Fibroblast of lung (primary cell): ENCODE measurements around the gene CDH12.
"Not testable (repeated sequence)": the region's sequence is repeated elsewhere in the genome, so short reads cannot be mapped to it uniquely, and the experiment has no call there.

Experiments
- EZH2 ChIP-seq: IDR thresholded peaks from 2 replicates; pipeline ENCODE4 v1.5.1; 2012; ENCODE audit warnings: low read length, control low read depth, mild to moderate bottlenecking; ENCODE audit errors: missing control alignments
- TF ChIP-seq, protein P1 (sequence below), 2 donors: IDR thresholded peaks in 1 of 2; conservative IDR thresholded peaks in 1 of 2; 1 replicate in 1 of 2; 2 replicates in 1 of 2; pipeline ENCODE4 v1.5.1; 2011 to 2012; ENCODE audit warnings: low read length in 2 of 2, control low read depth in 1 of 2, inconsistent platforms in 1 of 2, low read depth in 1 of 2, mild to moderate bottlenecking in 1 of 2

DNA sequence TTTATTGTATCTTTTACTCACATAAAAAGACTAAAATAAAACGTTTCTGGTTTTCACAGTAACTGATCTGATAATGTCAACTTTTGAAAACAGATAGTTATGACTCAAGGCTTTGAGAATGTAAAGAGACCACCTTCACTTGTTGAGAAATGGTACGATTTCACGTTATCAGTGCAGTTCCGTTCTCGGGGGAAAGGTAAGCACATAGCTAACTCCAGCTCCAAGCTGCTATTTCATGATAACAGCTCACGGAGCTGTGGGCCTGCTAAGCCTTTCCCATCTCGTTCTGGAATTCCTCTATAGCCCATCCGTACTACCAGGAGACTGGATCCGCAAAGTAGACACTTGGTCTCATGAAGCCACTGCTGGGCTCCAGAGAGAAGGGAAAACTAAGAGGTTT, 701.3 kb downstream of the CDH12 start:
- TF ChIP-seq EZH2 = not testable (repeated sequence)
- TF ChIP-seq, protein P1, sequence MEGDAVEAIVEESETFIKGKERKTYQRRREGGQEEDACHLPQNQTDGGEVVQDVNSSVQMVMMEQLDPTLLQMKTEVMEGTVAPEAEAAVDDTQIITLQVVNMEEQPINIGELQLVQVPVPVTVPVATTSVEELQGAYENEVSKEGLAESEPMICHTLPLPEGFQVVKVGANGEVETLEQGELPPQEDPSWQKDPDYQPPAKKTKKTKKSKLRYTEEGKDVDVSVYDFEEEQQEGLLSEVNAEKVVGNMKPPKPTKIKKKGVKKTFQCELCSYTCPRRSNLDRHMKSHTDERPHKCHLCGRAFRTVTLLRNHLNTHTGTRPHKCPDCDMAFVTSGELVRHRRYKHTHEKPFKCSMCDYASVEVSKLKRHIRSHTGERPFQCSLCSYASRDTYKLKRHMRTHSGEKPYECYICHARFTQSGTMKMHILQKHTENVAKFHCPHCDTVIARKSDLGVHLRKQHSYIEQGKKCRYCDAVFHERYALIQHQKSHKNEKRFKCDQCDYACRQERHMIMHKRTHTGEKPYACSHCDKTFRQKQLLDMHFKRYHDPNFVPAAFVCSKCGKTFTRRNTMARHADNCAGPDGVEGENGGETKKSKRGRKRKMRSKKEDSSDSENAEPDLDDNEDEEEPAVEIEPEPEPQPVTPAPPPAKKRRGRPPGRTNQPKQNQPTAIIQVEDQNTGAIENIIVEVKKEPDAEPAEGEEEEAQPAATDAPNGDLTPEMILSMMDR (conservative IDR thresholded peaks at IDR 0.05 in 1 of 2, IDR thresholded peaks at IDR 0.05 in 1 of 2; ENCODE audit: low read depth in 1 of 2, low read length in 2 of 2) = not testable (repeated sequence)
